HCEC 1CT (cell line): ENCODE data around the gene FRMD5.

Source experiments
- DNase-seq: peaks from one replicate; pipeline ENCODE4 v3.0.0-alpha.2; 2017

Gene FRMD5

DNA sequence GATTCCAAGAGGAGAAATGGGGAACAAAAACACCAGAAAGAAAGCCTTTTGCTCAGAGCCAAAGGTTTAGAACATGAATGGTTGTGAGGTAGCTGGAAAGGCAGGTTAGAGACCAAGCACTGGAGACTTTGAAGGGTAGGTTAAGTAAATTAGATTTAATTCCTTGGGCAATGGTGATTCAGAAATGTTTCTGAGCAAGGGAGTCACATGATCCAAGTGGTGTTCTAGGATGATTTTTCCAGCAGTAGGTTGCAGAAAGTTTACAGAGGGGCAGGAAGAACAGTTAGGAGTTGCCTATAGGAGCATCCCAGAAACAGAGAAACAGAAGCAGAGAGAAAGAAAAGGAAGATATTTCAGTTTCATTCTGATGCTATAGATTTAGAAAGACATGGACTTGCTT, 228.4 kb downstream of the FRMD5 start:
- DNase-seq, result peak; percentile 41

DNA sequence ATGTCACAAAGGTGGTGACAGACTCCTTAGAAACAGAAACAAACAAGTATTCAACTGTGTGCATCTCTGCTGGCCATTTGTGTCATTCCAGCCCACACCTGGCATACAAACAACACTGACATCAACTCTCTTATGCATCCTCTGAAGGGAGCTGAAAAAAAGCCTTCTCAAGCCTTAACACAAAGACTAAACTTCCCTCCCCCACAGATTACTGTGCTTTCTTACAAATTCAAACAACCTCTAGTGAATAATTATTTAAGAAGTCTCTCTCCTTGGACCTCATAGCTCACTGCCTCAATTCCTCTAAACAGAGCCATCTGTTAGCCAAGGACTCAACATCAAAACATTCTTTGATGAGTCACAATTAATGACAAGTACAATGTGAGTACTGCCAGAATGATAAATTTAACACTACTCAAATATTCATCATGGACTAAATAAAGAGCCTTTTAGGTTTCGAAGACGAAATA, 236.2 kb downstream of the FRMD5 start:
- DNase-seq, result peak; percentile 90

DNA sequence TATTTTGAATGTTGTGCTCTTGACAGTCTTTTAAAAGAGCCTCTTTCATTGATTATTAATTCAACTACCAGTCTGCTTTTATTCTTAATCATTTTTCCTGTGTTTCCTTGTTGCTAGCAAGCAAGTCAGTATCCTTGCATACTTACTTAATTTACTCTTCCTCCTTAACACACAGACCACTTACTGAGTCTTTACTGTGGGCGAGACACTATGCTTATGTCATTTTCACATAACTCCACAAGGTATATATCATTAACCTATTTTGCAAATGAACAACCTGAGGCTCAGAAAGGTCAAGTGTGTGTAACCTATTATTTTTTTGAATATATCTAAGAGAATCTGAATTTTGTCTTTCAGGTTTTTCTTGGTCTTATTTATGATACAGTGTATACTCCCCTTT, 237.3 kb downstream of the FRMD5 start:
- no peak for DNase-seq

DNA sequence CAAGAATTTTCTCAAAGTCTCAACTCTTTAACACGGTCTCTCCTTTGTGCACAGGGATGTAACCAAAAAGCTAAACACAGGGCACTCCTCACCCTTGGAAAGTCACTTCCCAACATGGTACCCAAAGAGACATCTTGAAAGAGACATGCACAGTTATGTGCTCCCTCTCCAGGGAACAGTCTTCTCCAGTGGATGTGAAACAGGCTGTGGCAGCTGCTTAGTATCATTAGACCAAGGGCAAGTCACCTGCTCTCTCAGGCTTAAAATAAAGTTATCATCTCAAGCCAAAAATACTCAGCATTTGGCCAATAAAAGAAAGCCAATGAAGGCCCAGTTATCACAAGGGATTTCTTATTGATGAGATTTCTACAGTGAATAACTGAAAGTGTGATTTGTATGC, 239.9 kb downstream of the FRMD5 start:
- DNase-seq, result no peak

DNA sequence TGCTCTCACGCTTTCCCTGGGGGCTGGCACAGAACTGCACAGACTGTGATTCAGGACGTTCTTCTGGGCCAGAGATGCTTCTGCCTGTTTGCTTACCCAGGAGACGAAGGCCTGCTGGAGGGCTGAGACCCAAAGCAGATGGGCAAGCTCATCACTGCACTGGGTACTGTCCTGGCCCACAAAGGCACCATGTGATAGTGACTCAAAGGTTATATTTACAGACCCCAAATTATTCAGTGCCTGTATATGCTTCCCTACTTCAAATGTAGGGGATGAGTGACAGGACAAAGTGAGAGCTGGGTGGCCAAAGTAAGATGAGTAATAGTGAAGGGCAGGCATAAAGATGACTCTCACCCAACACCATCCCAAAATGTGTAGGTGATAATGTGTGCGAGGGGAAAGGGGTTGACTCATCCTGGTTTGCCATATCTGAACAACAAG, 240.9 kb downstream of the FRMD5 start:
- peak; percentile 44 for DNase-seq

DNA sequence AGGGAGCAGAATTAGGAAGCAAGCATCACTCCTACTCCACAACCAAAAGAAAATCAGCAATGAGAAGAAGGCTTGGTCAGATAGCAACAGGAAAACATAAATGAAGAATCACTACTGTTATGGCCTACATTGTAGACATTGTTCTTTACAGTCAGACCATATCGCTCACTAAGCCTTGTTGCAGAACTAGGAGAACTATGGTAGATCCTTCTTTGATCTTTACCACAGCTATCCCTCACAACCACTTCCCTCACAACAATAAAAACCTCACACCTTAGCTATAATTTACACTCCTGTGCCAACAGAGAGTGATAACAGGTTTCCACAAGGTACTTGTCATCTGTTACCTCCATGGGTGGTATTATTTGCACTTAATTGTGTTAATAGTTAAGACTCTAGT, 241.7 kb downstream of the FRMD5 start:
- no peak for DNase-seq

DNA sequence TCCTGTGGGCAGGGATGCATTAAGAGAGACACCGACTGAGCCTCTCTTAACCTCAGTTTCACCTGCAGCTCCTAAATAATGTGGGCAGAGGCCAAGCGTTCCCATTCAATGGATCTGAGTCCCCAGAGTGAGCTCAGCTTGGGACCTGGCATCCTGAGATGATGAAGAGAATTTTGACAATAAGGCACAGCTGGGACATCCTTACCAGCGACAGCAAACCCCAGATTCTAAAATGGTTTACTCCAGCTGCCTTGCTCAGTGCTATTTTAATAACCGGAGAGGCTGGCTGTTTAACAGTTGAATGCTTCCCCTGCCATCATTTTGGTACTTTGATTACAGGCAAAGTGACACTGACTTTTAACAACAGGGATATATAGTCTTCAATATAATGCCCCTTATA, 244.5 kb downstream of the FRMD5 start:
- no peak for DNase-seq

DNA sequence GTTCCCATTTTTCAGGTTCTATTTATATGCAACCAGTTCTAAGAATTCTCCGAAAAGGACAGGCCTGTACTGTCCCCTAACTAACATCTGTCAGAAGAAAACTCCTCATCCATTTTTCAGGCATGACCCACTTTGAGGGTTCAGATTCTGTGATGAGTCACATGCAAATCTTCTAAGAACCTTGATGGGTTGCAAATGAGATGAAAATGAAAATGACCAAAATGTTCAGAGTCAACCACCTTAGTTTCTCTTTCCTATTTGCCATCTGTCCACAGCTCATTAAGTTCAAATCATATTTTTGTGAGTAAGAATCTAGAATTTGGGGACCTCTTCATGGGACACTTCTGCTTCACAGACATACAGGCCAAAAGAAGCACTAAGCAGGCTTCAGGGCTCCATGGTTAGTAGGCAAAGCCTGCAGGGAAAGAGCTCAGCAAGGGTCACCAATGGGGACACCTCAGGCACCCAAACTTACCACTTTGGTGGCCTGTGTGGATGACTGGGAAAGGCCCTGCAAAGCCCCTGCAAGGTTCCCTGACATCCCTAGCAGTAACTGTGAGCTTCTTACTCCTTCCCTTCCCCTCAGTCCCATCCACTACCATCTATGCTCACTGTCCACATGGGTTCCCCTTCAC, 246.3 kb downstream of the FRMD5 start:
- DNase-seq, result peak; percentile 21

DNA sequence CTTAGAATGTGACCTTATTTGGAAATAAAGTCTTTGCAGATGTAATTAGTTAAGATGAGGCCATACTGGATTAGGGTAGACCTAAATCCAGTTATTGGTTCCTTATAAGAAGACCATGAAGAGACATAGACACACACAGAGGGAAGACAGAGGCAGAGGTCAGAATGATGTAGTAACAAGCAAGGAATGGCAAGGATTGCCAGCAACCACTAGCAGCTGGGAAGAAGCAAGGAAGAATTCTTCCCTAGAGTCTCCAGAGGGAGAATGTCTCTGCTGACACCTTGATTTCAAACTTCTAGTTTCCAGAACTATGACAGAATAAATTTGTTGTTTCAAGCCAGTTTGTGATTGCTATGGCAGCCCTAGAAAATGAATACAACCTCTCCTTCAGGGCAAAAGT, 251.6 kb downstream of the FRMD5 start:
- DNase-seq, result peak; percentile 66

DNA sequence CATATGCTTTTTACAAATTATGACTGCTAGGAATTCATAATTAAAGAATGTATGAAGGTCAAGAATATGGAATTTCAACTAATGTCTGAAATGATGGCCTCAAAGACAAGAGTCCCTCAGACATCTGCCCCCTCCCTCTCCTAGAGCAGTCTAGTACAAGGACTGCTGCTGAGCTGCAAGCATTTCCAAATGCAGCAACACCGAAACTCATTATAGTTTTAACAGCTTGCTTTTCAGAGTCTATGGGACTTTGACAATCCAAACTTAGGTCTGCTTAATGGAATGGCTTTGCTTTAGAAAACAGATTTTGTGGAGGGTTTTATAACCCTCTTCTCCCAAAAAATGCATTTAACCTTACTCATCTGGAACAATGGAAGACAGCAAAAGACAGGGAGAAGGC, 252.9 kb downstream of the FRMD5 start:
- DNase-seq, result no peak

DNA sequence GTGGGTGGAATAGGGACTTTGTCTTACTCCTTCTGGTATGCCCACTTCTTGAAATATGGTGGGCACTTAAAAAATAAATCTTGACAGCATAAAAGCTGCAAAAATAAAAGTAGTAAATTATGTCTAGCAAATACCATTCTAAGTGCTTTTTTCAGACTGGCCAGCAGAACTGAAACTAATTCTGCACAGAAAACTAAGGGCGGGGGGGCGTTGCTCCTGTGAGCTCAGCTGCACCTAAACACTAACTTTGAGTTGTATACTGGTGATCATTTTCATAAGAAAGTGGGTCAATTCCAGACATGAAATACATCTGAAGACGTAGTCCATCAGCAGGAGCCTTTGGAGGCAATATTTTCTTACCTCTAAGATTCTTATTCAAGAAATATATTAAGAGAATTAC, 253.5 kb downstream of the FRMD5 start:
- DNase-seq, result no peak

DNA sequence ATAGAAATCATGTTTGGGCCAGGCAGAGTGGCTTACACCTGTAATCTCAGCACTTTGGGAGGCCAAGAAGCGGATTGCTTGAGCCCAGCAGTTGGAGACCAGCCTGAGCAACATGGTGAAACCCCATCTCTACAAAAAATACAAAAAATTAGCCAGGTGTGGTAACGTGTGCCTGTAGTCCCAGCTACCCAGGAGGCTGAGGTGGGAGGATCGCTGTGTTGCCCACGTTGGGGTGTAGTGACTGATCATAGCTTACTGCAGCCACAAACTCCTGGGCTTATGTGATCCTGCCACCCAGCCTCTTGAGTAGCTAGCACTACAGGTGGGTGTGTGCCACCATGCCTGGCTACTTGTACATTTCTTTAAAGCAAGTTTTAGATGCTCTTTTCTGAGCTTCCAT, 254.0 kb downstream of the FRMD5 start:
- no peak for DNase-seq

DNA sequence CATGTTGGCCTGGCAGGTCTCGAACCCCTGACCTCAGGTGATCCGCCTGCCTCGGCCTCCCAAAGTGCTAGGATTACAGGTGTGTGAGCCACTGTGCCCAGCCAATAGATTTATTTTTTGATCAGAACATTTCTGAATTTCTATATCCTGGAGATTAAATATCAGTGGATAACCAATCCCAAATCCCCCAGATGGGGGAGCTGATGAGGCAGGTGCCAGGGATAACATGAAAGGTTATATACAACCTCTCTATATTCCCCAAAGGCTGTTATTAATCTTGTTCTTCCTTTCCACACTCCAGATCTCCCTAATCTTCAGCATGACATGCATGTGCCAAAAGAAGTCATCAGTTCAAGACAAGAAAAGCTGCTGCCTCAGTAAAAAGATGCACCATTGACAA, 256.0 kb downstream of the FRMD5 start:
- DNase-seq, result peak; percentile 38

DNA sequence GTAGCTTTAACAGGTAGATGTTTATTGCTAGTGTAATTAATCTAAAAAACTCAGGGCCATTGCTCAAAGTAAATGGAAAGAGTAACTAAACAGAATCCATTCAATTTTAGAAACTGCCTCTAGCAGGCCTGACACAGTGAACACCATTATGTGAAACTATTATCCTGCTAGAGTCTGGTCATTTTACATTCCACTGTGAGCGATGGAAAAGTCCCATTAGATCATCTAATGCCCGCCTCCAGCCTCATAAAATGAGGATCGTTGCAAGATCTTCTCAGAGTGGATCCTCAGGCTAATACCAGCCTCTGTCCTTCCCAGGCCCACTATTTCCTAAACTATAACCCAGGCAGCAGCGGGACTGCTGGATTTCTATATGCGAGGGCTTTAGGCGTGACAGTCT, 260.6 kb downstream of the FRMD5 start:
- DNase-seq, result no peak

DNA sequence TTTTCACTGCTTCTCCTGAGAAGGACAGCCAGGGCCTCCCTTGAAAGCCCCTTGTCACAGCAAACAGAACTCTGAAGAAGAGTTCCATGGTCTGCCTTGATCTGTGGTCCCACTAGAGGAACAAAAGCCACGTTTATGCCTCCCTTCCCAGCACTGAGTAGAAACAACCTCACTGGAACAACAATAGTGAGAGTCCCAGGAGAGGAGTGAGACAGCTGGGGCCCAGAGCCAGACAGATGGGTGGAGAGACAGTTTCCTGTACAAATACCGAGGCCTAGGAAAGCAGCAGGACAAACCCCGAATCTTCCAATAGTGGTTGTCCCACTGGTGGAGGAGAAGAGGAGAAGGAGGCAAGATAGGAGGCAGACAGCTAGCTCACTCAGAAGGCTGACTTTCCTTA, 262.2 kb downstream of the FRMD5 start:
- DNase-seq, result no peak

DNA sequence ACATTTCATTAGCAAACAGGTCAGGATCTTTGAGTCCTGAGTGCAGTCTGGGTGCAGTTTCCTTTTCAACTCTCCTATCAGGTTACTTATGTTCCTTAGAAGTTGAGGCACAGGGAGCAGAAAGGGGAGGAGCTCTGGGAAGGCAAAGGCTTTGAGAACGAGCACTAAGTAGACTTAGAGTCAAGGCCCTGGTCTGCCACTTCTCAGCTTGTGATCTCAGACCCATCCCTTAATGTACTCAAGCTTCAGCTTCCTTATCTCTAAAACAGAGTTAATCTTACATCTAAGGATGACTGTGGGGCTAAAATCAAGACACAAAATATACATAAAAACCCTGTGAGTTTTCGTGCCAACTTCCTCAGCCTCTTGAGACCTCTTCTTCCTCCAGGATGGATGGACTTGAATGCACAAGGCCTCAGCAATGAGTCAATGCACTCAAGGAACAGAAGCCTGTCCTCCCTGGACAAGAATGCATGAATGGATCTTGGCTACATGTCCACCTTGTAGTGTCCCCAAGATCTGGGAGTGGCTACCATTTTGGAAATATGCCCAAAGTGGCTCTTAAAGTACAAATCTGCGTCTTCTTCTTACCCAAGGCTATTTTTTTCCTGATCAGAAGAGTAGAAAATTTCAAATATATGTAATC, 263.2 kb downstream of the FRMD5 start:
- no peak for DNase-seq

DNA sequence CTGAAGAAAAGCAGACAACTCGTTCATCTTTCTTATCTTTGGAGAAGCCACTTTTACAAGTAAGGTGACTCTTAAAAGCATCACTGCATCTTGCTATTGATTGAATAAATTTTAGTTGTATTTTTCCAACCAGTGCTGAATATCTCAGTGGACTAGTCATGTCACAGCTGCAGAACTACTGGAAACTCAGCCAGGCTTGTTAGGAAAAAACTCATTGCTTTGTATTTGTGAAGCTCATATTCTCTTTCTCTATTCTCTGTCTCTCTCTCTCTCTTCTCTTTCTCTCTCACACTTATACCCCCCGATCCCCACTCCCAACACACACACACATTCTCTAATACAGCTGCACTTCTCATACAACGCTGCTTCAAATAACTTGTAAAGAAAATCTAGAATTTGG, 264.0 kb downstream of the FRMD5 start:
- no peak for DNase-seq

DNA sequence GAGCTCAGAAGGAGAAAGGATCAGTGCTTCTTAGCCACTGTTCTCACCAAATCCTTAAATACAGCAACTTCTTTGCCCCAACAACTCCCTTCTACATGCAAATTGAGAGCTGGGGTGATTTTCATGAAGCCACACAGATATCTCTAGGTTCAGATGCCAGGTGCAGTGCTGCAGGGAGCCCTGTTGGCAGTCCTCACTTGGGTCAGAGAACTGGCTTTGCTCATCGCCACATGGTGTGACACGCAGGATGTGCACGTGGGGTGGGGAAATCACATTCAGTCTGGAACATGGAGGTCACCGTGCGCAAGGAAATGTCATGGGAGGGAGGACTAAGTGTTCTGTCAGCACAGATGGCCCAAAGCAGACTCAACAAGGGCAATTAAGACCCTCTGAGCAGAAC, 264.5 kb downstream of the FRMD5 start:
- DNase-seq, result no peak

DNA sequence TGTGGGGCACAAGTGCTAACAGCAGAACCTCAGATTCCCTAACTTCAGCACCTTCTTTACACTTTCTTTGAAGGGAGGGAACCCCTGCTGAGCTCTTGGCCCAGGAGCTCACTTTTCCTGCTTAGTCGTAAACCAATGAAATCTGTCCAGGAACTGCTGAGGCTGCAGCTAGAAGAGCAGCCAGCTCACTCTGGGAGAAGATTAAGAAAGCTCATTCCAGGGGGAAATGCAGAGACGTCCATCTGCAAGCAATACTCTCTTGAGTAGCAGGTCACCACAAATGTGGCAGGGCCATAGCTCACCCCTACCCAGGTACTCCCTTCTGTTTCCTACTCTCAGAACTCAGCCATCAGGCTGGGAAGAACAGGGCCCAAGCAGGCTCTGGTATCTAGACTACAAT, 265.0 kb downstream of the FRMD5 start:
- no peak for DNase-seq

DNA sequence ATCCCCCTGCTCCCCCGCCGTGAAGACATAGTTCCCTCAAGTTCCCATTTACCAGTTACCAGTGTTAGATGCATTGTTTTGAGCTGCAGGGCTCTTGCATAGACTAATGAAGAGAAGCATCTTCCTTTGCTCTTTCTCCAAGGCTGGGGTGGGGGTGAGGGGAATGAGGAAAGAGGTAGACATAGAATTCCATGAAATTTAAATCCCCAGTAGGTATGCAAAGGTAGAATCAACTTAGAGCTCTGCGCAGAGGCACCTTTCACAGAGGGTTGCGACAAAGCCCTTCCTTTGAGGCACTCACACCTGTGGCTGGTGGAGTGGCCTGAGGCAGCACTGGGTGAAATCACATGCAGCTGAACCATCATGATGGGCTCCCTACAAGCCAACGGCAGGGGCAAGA, 266.9 kb downstream of the FRMD5 start:
- no peak for DNase-seq

DNA sequence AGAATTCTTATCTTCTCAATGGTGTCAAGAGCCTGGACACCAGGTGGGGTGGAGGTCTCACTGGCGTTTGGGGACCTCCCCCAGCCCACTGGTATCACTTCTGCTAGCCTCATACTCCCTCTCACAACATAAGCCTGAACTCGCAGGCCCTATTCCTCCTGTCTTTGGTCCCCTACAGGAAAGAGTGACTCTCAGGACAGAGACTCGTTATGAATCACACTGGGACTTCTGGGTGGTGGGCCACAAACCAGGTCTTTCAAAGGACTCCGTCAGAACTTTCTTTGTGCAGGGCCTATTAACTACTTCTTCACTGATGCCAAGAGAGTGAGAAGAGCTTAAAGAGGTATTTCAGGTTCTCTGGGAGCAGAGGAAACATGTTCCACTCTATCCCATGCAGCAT, 267.9 kb downstream of the FRMD5 start:
- DNase-seq, result no peak

DNA sequence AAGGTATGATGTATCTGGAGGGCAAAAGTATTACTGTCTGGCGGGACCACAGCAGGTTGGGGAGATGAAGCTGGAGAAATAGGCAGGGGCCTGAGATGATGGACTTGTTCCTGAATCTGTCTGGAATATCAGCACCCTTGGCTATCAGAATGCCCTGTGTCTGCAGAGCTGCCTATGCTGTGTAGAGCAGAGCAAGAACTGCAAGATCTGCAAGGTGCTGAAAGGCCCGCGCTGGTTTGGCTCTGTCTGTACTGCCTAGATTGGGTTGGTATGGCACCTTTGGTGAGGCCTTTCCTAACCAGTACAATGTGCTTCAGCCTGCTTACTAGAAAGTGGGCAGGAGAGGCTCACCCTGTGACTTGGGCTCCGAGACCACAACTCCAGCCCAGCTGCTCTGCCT, 271.5 kb downstream of the FRMD5 start:
- DNase-seq, result no peak

DNA sequence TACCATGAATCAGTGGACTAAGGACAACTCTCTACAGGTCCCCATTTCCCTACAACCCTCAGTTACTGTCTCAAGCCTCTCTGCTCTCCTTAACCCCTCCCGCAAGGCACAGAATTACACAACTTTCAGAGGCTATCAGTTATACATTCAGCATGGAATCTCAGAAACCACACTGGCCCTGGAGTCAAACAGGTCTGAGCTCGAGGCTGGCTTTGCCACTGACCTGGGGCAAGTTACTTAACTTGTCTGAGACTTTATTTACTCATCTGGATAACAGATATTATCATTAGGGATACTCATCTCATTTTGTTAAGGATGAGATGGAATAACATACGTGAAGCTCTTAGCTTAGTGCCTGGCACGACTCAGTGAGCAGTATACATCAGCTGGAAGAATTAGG, 273.1 kb downstream of the FRMD5 start:
- DNase-seq, result peak; percentile 15

DNA sequence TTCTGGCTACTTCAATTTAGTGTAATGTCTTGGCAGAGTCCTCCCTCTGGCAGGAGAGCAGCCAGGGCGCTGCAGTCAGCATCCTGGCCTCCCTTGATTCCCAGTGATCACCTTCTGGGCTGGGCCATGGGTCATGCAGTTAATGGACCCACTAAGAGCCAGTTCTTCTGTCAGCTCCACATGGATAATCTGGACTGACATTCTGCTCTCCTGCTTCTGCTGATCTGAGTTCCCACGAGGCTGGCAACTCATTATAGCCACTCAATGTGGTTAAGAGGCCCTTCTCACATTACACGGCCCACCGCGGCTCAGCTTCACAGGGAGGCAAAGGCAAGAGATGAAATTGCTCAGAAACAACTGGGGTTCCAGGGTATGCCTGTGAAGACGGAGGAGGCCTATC, 274.3 kb downstream of the FRMD5 start:
- no peak for DNase-seq

DNA sequence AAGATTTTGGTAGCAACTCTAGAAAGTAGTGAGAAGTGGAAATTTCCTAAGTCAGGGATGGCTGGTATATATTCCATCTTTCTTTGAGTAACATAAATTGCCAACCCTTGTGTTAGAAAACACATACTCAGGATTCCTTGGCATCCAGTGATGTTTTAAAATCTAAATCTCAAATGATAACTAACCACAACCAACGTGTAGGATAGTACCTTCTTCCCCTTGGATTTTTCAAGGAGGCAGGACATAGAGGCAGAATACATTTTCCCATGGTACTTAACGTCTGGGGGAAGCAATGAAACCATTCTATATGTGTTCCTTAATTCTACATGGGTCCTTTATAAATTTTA, 274.8 kb downstream of the FRMD5 start:
- no peak for DNase-seq
